HepG2 (cell line): Measurements from ENCODE around the gene NDOR1. TPM values are rescaled to one million over a fixed set of nuclear protein-coding genes. Genes with fewer than 3 reads are reported as not detected.
A peak's percentile ranks its signal among the peaks of the same experiment; 100 is the strongest.

Experiments
- ELF4 ChIP-seq: sonication (generic); formaldehyde crosslinking; IDR thresholded peaks from 2 replicates; pipeline ENCODE4 v1.5.0; 2020; ENCODE audit warnings: missing genetic modification reagents, mild to moderate bottlenecking, moderate library complexity, borderline replicate concordance
- GABPB1 ChIP-seq: IDR thresholded peaks from 2 replicates; pipeline ENCODE4 v1.6.1; 2016; ENCODE audit warnings: mild to moderate bottlenecking, missing genetic modification reagents, moderate library complexity, missing compliant biosample characterization
- HES4 ChIP-seq: sonication (generic); formaldehyde crosslinking; IDR thresholded peaks from 2 replicates; pipeline ENCODE4 v1.9.0; 2021; ENCODE audit warnings: mild to moderate bottlenecking, missing genetic modification reagents, borderline replicate concordance
- MBNL3 ChIP-seq: fragments of 250-450 bp; sonication (Bioruptor Pico); conservative IDR thresholded peaks from 2 replicates; pipeline ENCODE4 v1.8.0; 2022; ENCODE audit warnings: mild to moderate bottlenecking, inconsistent platforms
- NPAS2 ChIP-seq: sonication (generic); formaldehyde crosslinking; IDR thresholded peaks from 2 replicates; pipeline ENCODE4 v1.8.0; 2022; ENCODE audit warnings: mild to moderate bottlenecking, missing genetic modification reagents, borderline replicate concordance
- PCBP2 ChIP-seq: fragments of 200-400 bp; formaldehyde crosslinking; optimal IDR thresholded peaks from 2 replicates; pipeline ENCODE3; 2018; ENCODE audit warnings: low read length, low read depth; ENCODE audit not compliant: poor library complexity, severe bottlenecking
- PHF21A ChIP-seq: sonication (generic); formaldehyde crosslinking; IDR thresholded peaks from 2 replicates; pipeline ENCODE4 v1.5.0; 2020; ENCODE audit warnings: mild to moderate bottlenecking, missing genetic modification reagents
- RNF2 ChIP-seq: fragments of 450-650 bp; conservative IDR thresholded peaks from 2 replicates; pipeline ENCODE4 v1.6.1; 2016; ENCODE audit warnings: low read depth
- polyA plus RNA-seq, 8 experiments: library from polyadenylated mRNA; depleted of rRNA in 3 of 8; stranded (reverse) in 7 of 8; unstranded in 1 of 8; fragments of >200 nt; fragmentation: Illumina TruSeq in 4 of 8; extraction: Trizol in 4 of 8; gene quantifications; 2 replicates each; pipeline versions ENCODE4 v1.2.1 to v1.2.3, GENCODE V29; 2011 to 2016; ENCODE audit warnings: low read depth in 4 of 8, missing spikeins in 1 of 8, mixed read lengths in 1 of 8; ENCODE audit not compliant: insufficient read depth in 1 of 8
- total RNA-seq, 5 experiments: library from RNA; depleted of rRNA; stranded (reverse); fragments of >200 nt; fragmentation: Illumina TruSeq; extraction: Trizol; gene quantifications; 2 replicates each; pipeline ENCODE4 v1.2.3, GENCODE V29; 2016; ENCODE audit warnings: low read depth in 1 of 5
- TF ChIP-seq, protein P1 (sequence below): sonication (generic); formaldehyde crosslinking; IDR thresholded peaks from 2 replicates; pipeline ENCODE4 v1.5.1; 2020; ENCODE audit warnings: mild to moderate bottlenecking, missing genetic modification reagents
- TF ChIP-seq, protein P2 (sequence below): fragments of 450-650 bp; IDR thresholded peaks from 2 replicates; pipeline ENCODE4 v1.6.1; 2017
- TF ChIP-seq, protein P3 (sequence below): sonication (generic); formaldehyde crosslinking; IDR thresholded peaks from 2 replicates; pipeline ENCODE4 v1.4.0; 2020; ENCODE audit warnings: missing genetic modification reagents
- TF ChIP-seq, protein P4 (sequence below): sonication (generic); formaldehyde crosslinking; IDR thresholded peaks from 2 replicates; pipeline ENCODE4 v1.5.0; 2020; ENCODE audit warnings: mild to moderate bottlenecking, missing genetic modification reagents, borderline replicate concordance
- TF ChIP-seq, protein P5 (sequence below): sonication (generic); formaldehyde crosslinking; IDR thresholded peaks from 2 replicates; pipeline ENCODE4 v1.4.0; 2020; ENCODE audit warnings: missing genetic modification reagents, mild to moderate bottlenecking, borderline replicate concordance

Gene NDOR1
- total and polyA plus RNA-seq, 2 of the 13 experiments (the other 11 are each of a cell fraction or from before 2014, with no cell fraction given): 3.6 to 8.7 TPM

DNA sequence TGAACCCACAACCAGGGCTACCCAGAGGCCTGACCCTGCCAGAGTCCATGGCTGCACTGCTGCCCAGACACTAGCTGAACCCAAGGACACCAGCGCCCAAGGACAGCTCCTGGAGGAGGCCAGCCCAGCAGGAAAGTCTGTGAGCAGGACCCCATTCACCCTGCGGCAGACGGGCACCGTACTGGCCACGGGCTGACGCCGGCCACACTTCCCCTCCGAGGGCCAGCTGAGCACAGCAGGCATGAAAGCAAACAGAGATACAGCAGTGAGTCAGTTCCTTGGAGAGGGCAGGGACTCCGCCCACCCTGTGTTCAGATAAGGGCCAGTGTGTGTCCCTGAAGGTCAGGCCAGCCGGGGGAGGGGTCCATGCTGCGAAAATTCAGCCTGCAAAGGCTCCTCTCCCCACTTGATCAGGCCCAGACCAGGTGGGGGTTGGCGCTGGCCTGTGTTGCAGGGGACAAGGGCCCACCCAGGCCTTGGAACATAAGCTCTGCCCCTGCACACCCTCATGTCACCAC is 13.3 kb downstream of the NDOR1 start (continued):
- TF ChIP-seq, protein P1, sequence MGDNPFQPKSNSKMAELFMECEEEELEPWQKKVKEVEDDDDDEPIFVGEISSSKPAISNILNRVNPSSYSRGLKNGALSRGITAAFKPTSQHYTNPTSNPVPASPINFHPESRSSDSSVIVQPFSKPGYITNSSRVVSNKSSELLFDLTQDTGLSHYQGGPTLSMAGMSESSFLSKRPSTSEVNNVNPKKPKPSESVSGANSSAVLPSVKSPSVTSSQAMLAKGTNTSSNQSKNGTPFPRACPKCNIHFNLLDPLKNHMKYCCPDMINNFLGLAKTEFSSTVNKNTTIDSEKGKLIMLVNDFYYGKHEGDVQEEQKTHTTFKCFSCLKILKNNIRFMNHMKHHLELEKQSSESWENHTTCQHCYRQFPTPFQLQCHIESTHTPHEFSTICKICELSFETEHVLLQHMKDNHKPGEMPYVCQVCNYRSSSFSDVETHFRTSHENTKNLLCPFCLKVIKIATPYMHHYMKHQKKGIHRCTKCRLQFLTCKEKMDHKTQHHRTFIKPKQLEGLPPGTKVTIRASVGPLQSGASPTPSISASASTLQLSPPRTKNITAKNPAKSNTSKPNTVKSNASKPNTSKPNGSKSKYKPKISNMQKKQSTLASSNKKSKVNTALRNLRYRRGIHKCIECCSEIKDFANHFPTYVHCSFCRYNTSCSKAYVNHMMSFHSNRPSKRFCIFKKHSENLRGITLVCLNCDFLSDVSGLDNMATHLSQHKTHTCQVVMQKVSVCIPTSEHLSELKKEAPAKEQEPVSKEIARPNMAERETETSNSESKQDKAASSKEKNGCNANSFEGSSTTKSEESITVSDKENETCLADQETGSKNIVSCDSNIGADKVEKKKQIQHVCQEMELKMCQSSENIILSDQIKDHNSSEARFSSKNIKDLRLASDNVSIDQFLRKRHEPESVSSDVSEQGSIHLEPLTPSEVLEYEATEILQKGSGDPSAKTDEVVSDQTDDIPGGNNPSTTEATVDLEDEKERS: no peak
- peak; percentile 41; the same call in 1 of the 2 replicates for TF ChIP-seq GABPB1
- TF ChIP-seq, protein P2, sequence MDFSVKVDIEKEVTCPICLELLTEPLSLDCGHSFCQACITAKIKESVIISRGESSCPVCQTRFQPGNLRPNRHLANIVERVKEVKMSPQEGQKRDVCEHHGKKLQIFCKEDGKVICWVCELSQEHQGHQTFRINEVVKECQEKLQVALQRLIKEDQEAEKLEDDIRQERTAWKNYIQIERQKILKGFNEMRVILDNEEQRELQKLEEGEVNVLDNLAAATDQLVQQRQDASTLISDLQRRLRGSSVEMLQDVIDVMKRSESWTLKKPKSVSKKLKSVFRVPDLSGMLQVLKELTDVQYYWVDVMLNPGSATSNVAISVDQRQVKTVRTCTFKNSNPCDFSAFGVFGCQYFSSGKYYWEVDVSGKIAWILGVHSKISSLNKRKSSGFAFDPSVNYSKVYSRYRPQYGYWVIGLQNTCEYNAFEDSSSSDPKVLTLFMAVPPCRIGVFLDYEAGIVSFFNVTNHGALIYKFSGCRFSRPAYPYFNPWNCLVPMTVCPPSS: no peak
- TF ChIP-seq, protein P3, sequence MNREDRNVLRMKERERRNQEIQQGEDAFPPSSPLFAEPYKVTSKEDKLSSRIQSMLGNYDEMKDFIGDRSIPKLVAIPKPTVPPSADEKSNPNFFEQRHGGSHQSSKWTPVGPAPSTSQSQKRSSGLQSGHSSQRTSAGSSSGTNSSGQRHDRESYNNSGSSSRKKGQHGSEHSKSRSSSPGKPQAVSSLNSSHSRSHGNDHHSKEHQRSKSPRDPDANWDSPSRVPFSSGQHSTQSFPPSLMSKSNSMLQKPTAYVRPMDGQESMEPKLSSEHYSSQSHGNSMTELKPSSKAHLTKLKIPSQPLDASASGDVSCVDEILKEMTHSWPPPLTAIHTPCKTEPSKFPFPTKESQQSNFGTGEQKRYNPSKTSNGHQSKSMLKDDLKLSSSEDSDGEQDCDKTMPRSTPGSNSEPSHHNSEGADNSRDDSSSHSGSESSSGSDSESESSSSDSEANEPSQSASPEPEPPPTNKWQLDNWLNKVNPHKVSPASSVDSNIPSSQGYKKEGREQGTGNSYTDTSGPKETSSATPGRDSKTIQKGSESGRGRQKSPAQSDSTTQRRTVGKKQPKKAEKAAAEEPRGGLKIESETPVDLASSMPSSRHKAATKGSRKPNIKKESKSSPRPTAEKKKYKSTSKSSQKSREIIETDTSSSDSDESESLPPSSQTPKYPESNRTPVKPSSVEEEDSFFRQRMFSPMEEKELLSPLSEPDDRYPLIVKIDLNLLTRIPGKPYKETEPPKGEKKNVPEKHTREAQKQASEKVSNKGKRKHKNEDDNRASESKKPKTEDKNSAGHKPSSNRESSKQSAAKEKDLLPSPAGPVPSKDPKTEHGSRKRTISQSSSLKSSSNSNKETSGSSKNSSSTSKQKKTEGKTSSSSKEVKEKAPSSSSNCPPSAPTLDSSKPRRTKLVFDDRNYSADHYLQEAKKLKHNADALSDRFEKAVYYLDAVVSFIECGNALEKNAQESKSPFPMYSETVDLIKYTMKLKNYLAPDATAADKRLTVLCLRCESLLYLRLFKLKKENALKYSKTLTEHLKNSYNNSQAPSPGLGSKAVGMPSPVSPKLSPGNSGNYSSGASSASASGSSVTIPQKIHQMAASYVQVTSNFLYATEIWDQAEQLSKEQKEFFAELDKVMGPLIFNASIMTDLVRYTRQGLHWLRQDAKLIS (CRISPR knock-in tag): no peak
- TF ChIP-seq RNF2: no peak
- no peak for TF ChIP-seq PCBP2
- TF ChIP-seq PHF21A (CRISPR knock-in tag): no peak
- TF ChIP-seq MBNL3 (CRISPR knock-in tag): no peak
- TF ChIP-seq ELF4 (CRISPR knock-in tag): no peak
- TF ChIP-seq, protein P4, sequence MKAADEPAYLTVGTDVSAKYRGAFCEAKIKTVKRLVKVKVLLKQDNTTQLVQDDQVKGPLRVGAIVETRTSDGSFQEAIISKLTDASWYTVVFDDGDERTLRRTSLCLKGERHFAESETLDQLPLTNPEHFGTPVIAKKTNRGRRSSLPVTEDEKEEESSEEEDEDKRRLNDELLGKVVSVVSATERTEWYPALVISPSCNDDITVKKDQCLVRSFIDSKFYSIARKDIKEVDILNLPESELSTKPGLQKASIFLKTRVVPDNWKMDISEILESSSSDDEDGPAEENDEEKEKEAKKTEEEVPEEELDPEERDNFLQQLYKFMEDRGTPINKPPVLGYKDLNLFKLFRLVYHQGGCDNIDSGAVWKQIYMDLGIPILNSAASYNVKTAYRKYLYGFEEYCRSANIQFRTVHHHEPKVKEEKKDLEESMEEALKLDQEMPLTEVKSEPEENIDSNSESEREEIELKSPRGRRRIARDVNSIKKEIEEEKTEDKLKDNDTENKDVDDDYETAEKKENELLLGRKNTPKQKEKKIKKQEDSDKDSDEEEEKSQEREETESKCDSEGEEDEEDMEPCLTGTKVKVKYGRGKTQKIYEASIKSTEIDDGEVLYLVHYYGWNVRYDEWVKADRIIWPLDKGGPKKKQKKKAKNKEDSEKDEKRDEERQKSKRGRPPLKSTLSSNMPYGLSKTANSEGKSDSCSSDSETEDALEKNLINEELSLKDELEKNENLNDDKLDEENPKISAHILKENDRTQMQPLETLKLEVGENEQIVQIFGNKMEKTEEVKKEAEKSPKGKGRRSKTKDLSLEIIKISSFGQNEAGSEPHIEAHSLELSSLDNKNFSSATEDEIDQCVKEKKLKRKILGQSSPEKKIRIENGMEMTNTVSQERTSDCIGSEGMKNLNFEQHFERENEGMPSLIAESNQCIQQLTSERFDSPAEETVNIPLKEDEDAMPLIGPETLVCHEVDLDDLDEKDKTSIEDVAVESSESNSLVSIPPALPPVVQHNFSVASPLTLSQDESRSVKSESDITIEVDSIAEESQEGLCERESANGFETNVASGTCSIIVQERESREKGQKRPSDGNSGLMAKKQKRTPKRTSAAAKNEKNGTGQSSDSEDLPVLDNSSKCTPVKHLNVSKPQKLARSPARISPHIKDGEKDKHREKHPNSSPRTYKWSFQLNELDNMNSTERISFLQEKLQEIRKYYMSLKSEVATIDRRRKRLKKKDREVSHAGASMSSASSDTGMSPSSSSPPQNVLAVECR (CRISPR knock-in tag): peak; percentile 68; the same call in 1 of the 2 replicates
- no peak for TF ChIP-seq NPAS2 (CRISPR knock-in tag)
- TF ChIP-seq, protein P5, sequence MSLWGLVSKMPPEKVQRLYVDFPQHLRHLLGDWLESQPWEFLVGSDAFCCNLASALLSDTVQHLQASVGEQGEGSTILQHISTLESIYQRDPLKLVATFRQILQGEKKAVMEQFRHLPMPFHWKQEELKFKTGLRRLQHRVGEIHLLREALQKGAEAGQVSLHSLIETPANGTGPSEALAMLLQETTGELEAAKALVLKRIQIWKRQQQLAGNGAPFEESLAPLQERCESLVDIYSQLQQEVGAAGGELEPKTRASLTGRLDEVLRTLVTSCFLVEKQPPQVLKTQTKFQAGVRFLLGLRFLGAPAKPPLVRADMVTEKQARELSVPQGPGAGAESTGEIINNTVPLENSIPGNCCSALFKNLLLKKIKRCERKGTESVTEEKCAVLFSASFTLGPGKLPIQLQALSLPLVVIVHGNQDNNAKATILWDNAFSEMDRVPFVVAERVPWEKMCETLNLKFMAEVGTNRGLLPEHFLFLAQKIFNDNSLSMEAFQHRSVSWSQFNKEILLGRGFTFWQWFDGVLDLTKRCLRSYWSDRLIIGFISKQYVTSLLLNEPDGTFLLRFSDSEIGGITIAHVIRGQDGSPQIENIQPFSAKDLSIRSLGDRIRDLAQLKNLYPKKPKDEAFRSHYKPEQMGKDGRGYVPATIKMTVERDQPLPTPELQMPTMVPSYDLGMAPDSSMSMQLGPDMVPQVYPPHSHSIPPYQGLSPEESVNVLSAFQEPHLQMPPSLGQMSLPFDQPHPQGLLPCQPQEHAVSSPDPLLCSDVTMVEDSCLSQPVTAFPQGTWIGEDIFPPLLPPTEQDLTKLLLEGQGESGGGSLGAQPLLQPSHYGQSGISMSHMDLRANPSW (CRISPR knock-in tag): no peak
- no peak for TF ChIP-seq HES4
